Brain microvascular endothelial cell (primary cell): ENCODE data around the gene TXNRD1.

ENCODE experiments used
- DNase-seq: peaks from one replicate; pipeline ENCODE4 v3.0.0-alpha.2; 2020
- H3K27ac ChIP-seq: fragments of 250-450 bp; sonication (Bioruptor Pico); 2 replicates; pipeline ENCODE4 v1.5.1; 2020; ENCODE audit warnings: mild to moderate bottlenecking, moderate library complexity
- H3K27me3 ChIP-seq: fragments of 250-450 bp; sonication (Bioruptor Pico); replicated peaks from 2 replicates; pipeline ENCODE4 v1.5.1; 2020; ENCODE audit warnings: mild to moderate bottlenecking
- H3K36me3 ChIP-seq: fragments of 250-450 bp; sonication (Bioruptor Pico); replicated peaks from 2 replicates; pipeline ENCODE4 v1.5.1; 2020; ENCODE audit warnings: mild to moderate bottlenecking
- H3K4me3 ChIP-seq: 2 replicates; pipeline ENCODE4 v1.5.1; 2011; ENCODE audit warnings: low read depth, mild to moderate bottlenecking, control low read depth, low read length, moderate library complexity
- CTCF ChIP-seq: IDR thresholded peaks from 2 replicates; pipeline ENCODE4 v1.5.1; 2011; ENCODE audit warnings: low read depth, mild to moderate bottlenecking, moderate library complexity, low read length, control low read depth, inconsistent platforms; ENCODE audit errors: missing control alignments
- in situ Hi-C: cut with HindIII; loops from 2 replicates; pipeline ENCODE4 v1.10.0; 2017; ENCODE audit warnings: low sequenced_read_pairs, low pct_ligation_motif_present

TXNRD1 gene

GRCh38 chr12:104297477-104298113, 82.0 kb downstream of the TXNRD1 start:
- H3K27me3 ChIP-seq = no peaks in the 10 kb centered on the region
- TF ChIP-seq CTCF = no peak
- DNase-seq = no peak
- no peak overlapping the region for H3K27ac ChIP-seq
- H3K36me3 ChIP-seq = peaks cover 48% of the 10 kb centered on the region
- in situ Hi-C loops = no loop called here
- H3K4me3 ChIP-seq = no peak overlapping the region

- no peak overlapping the region for H3K27ac ChIP-seq
- TF ChIP-seq CTCF = no peak
- in situ Hi-C loops = no loop called here
These were observed 84.4 kb downstream of the TXNRD1 start for GRCh38 chr12:104299842-104300481.

GRCh38 chr12:104303538-104304151, 88.1 kb downstream of the TXNRD1 start, which contains the start of gene EID3:
Gene EID3, plus strand, starts transcription at chr12:104303739. Its CDS starts 196 bp downstream, at chr12:104303935.
- peak; percentile 77 for DNase-seq
- no peak for TF ChIP-seq CTCF
- in situ Hi-C loops = no loop called here
- Histone ChIP-seq H3K36me3 (peaks cover 11% of the 10 kb centered on the region), H3K27ac (peak within 1 kb of the TSS; percentile 35), H3K4me3 (peak within 1 kb of the TSS; percentile 50), H3K27me3 (no peaks in the 10 kb centered on the region)

More at GRCh38 chr12:104299842-104300481, 84.4 kb downstream of the TXNRD1 start:
- peaks cover 35% of the 10 kb centered on the region for H3K36me3 ChIP-seq
- DNase-seq = no peak
- H3K27me3 ChIP-seq = no peaks in the 10 kb centered on the region
- H3K4me3 ChIP-seq = no peak overlapping the region

GRCh38 chr12:104304261-104305009, 88.9 kb downstream of the TXNRD1 start:
- H3K4me3 ChIP-seq = no peak overlapping the region
- no peak for DNase-seq
- H3K27ac ChIP-seq = no peak overlapping the region
- in situ Hi-C loops = no loop called here
- TF ChIP-seq CTCF = no peak
- H3K36me3 ChIP-seq = peaks cover 10% of the 10 kb centered on the region
- H3K27me3 ChIP-seq = no peaks in the 10 kb centered on the region

GRCh38 chr12:104305349-104305748, 89.8 kb downstream of the TXNRD1 start:
- no peak for DNase-seq
- no peak overlapping the region for H3K4me3 ChIP-seq
- in situ Hi-C loops = no loop called here
- H3K36me3 ChIP-seq = peaks cover 11% of the 10 kb centered on the region
- no peak for TF ChIP-seq CTCF
- no peak overlapping the region for H3K27ac ChIP-seq
- no peaks in the 10 kb centered on the region for H3K27me3 ChIP-seq
